Ascending aorta (tissue), 2 donors: ENCODE data around the gene ATP10A. TPM values are rescaled to one million over a fixed set of nuclear protein-coding genes. Genes with fewer than 3 reads are reported as not detected.

ENCODE experiments used
- DNase-seq, 2 donors: peaks; one replicate each; pipeline ENCODE4 v3.0.0-alpha.2; 2019; ENCODE audit warnings: low spot score in 2 of 2
- H3K27ac ChIP-seq, 2 donors: fragments of 200-600 bp; sonication (generic); one replicate each; pipeline ENCODE4 v1.5.1; 2016 to 2017; ENCODE audit warnings: mild to moderate bottlenecking in 1 of 2
- H3K27me3 ChIP-seq: fragments of 200-600 bp; sonication (generic); one replicate; pipeline ENCODE4 v1.5.1; 2017
- H3K36me3 ChIP-seq, 2 donors: fragments of 200-600 bp; sonication (generic); one replicate each; pipeline ENCODE4 v1.5.1; 2016
- H3K4me1 ChIP-seq, 2 donors: fragments of 200-600 bp; sonication (generic); one replicate each; pipeline ENCODE4 v1.5.1; 2016 to 2017; ENCODE audit warnings: mild to moderate bottlenecking in 1 of 2
- H3K4me3 ChIP-seq, 2 donors: fragments of 200-600 bp; sonication (generic); one replicate each; pipeline ENCODE4 v1.5.1; 2016 to 2017; ENCODE audit warnings: mild to moderate bottlenecking in 1 of 2
- H3K9me3 ChIP-seq, 2 donors: fragments of 200-600 bp; sonication (generic); one replicate each; pipeline ENCODE4 v1.5.1; 2016
- CTCF ChIP-seq, 3 experiments: fragments of 200-600 bp in 2 of 3; fragments of 450-650 bp in 1 of 3; sonication (generic) in 2 of 3; IDR thresholded peaks; one replicate each; pipeline ENCODE4 v1.5.1; 2016 to 2019; ENCODE audit warnings: antibody characterized with exemption in 3 of 3, mild to moderate bottlenecking in 1 of 3, moderate library complexity in 1 of 3
- intact Hi-C: fragments of 100-400 bp; cut with DNase I; formaldehyde crosslinking; loops from one replicate; pipeline ENCODE4 v1.15.1; 2023
- total RNA-seq: library from RNA; depleted of rRNA; stranded (reverse); fragments of >200 nt; gene quantifications from one replicate; pipeline ENCODE4 v1.1.0, GENCODE V29; 2016

The ATP10A gene
- total RNA-seq, 1 donor from 2014 or later, result 26.7 TPM

- Histone ChIP-seq H3K4me3 (no peak overlapping the region), H3K9me3 (no peaks in the 10 kb centered on the region), H3K27me3 (no peaks in the 10 kb centered on the region), H3K36me3 (peaks cover 44 to 72% of the 10 kb centered on the region in 2 donors), H3K27ac (no peak overlapping the region), H3K4me1 (no peaks in the 10 kb centered on the region)
- TF ChIP-seq CTCF (IDR thresholded peaks at IDR 0.05), result no peak
- intact Hi-C loops, result loop anchor here (1.0 kb wide), 1 partner anchor 201 kb away; no protein-coding TSS in a partner anchor
- DNase-seq, result peak in 1 of 2 donors; percentile 59
These were observed 153.5 kb downstream of the ATP10A start for GRCh38 chr15:25709437-25710159.

- TF ChIP-seq CTCF (IDR thresholded peaks at IDR 0.05), result no peak
- H3K27me3 ChIP-seq, result no peaks in the 10 kb centered on the region
- H3K4me1 ChIP-seq, result no peaks in the 10 kb centered on the region
- H3K36me3 ChIP-seq, result peaks cover 41 to 70% of the 10 kb centered on the region in 2 donors
- no peak overlapping the region for H3K4me3 ChIP-seq
- no peaks in the 10 kb centered on the region for H3K9me3 ChIP-seq
- DNase-seq, result peak in 1 of 2 donors; percentile 35
- no peak overlapping the region for H3K27ac ChIP-seq
- intact Hi-C loops, result no loop called here
These were observed 154.7 kb downstream of the ATP10A start for GRCh38 chr15:25708391-25708790.

- H3K27me3 ChIP-seq, result no peaks in the 10 kb centered on the region
- DNase-seq, result peak in 1 of 2 donors; percentile 60
These were observed 155.3 kb downstream of the ATP10A start for GRCh38 chr15:25707656-25708365.

GRCh38 chr15:25706176-25706955 is 156.8 kb downstream of the ATP10A start:
- H3K27ac ChIP-seq, result no peak overlapping the region
- intact Hi-C loops, result no loop called here
- no peaks in the 10 kb centered on the region for H3K9me3 ChIP-seq
- TF ChIP-seq CTCF (IDR thresholded peaks at IDR 0.05), result no peak
- peaks cover 34 to 61% of the 10 kb centered on the region in 2 donors for H3K36me3 ChIP-seq
- H3K27me3 ChIP-seq, result no peaks in the 10 kb centered on the region
- H3K4me3 ChIP-seq, result no peak overlapping the region
- peak in 1 of 2 donors; percentile 47 for DNase-seq
- H3K4me1 ChIP-seq, result no peaks in the 10 kb centered on the region

More at GRCh38 chr15:25707656-25708365, 155.3 kb downstream of the ATP10A start:
- no peaks in the 10 kb centered on the region for H3K4me1 ChIP-seq
- H3K4me3 ChIP-seq, result no peak overlapping the region
- no peaks in the 10 kb centered on the region for H3K9me3 ChIP-seq
- no peak for TF ChIP-seq CTCF (IDR thresholded peaks at IDR 0.05)
- intact Hi-C loops, result no loop called here
- peaks cover 35 to 65% of the 10 kb centered on the region in 2 donors for H3K36me3 ChIP-seq
- peak overlapping the region in 1 of 2 donors; percentile 29 for H3K27ac ChIP-seq

GRCh38 chr15:25705433-25706115 is 157.6 kb downstream of the ATP10A start:
- intact Hi-C loops, result no loop called here
- no peaks in the 10 kb centered on the region for H3K4me1 ChIP-seq
- no peak for DNase-seq
- H3K27me3 ChIP-seq, result no peaks in the 10 kb centered on the region
- no peak overlapping the region for H3K4me3 ChIP-seq
- TF ChIP-seq CTCF (IDR thresholded peaks at IDR 0.05), result no peak
- H3K9me3 ChIP-seq, result no peaks in the 10 kb centered on the region
- peaks cover 37 to 61% of the 10 kb centered on the region in 2 donors for H3K36me3 ChIP-seq
- H3K27ac ChIP-seq, result no peak overlapping the region
